Measurements from ENCODE around the gene PACRG.

PACRG gene

DNA sequence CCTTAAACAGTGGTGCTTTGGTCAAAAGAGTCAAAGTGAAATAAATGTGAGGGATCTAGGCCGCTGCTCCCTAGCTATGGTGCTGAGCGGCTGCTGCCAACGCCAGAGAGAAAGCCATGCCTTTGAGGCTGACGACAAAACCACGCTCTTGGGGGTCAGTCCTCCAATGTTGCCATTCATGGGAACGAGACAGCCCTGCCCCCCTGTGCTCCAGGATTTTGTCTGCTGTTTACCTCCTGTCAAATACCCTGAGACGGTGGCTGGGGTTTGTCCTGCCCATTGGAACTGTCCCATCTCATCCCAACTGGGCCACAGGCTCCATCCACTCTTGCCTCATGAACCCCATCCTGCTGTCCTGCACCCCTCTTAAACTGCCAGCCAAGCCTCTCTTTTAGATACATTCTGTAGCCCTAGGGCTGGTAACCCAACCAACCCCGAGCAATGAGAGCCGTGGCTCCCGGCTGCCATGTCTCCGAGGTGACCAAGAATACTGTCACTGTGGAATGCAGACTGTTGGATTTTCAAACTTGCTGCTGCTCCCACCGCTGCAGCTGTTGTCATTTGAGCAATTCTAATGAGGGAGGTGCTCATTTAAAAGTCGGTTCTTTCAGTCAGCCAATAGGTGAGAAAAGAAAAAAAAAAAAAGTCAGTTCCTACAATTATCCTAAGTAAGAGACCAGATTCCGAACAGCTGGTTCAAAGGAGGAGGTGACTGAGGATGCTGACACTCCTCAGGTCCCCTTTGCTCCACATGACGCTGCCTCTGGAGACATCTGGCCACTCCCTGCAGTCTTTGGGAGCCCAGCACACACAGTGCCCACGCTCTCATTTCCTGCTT lies 613.7 kb downstream of the PACRG start:
- DNase-seq: no peak

DNA sequence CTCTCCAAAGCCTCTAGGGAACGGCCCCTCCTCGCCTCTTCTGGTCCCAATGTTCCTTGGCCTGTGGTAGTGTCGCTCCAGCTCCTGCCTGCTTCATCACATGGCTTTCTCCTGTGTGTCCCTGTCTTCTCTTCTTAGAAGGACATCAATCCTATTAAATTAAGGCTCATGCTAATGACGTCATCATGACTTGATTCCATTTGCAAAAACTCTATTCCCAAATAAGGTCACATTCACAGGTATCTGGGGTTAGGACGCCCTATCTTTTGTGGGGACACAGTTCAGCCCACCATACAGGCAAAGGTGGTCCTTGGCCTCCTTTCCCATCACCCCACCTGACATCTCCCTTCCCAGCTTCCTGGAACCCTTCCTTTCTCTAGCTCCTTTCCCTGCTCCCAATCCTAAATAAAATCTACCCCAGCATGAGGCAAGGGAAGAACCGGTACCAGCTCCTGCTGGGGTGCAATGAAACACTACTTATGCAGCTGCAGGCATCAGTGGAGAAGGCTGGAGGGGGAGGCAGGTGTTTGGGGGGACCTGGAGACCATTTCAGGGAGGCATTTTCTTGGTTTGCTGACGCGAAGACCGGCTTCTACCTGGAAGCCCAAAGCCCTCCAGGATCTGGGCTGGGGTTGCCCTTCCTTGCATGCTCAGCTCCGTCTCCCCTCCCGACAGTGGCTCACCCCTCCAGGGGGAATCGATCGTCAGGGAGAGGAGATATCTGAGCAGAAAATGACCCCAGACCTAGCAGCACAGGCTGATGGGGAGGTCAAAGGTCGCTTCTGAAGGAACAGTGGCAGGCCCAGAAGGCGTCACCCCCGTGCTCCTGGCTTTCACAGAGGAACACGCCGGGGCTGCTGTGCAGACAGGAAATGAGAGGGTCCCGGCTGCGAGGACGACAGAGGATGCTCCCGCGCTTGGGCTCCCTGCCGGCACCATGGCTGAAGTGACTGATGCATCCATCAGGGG lies 615.1 kb downstream of the PACRG start:
- DNase-seq: no peak

DNA sequence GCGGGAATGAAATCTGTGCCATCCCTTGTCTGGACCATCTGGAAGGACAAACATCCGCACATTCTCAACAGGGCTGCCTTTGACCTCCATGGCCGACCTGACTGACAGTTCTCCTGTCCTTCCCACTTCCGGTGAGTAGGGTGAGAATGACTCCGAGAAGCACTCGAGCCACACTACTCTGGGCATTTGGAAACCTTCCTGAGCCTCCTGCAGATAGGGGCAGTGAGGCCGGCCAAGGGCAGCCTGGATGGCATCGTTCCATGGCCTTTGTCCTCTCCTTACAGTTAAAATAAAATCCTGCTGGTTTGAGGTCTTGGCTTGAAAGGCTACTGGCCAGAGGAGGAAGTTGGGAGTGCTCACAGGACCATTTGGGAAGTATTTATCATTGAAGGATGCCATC lies 615.8 kb downstream of the PACRG start:
- no peak for DNase-seq

DNA sequence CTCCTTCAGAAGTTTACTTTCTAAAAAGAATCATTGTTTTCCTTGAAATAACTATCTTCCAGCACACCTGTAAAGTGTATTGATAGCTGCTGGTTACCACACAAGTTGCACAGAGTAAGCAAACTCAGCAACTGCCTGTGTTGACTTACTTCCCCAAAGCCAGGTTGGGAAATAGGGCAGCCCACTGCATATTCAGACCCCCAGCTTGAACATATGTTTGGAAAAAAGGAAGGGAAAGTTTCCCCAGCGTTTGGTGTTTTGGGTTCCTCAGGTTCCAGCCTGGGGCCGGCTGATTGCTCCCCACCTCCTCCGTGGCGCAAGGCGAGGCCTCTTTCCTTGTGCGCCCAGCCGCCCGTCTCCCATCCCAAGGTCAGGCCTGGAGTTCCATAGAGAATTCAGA lies 616.6 kb downstream of the PACRG start:
- DNase-seq: no peak

DNA sequence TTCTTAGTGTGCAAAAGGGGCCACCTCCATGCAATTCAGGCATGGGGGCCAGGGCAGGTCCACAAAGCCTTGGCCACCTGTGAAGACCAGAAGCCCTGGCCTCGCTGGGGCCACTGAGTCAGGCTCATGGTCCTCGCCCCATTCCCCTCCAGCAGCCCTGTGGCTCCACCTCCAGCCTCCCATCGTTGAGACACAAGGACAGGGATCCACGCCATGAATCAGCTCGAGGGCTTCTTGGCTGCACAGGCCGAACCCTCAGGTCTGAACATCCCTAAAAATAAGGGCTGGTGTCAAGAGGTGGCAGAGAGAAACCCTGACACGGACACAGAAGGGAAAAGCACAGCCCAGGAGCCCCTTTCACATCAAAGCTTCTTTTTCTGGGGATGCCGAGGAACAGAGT lies 618.2 kb downstream of the PACRG start:
- no peak for DNase-seq

DNA sequence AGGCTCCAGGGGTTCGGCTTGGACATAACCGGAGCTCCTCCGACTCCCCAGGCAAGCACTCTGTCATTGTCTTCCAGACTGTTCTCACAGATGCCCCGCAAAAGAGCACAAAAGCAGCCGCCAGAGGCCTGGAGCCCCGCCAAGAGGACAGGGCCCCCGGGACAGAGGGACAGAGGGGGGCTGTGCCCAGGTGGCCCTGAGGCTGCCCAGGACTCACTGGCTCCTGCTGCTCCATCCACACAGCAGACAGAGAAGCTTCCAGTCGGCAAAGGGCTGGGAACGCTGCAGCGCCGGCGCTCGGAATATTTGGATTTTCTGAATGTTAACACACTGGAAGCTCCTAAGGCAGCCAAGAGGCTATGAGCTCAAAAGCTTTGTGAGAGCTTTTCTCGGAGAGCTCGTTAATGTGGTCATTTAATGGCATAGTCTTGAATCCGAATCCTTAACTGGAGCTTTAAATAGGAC lies 618.8 kb downstream of the PACRG start:
- DNase-seq: no peak

DNA sequence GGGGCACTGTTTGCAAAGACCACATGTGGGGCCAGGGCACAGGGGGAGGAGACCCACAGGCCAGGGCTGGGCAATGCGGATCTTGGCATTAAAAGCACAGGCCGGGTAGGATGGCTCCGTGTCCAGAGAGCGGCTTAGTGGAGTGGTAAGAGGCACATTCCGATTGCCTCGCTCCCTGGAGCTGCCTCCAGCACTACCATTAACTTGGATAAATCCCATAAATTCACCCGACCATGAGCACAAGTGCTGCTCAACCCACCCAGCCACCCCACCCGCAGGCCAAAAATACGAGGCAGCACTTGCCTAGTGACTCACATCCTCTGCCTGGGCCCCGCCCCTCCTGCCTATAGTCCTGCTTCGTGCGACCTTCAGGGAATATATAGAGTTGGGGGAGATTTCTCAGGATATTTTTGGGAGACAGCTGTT lies 619.3 kb downstream of the PACRG start:
- DNase-seq: no peak

DNA sequence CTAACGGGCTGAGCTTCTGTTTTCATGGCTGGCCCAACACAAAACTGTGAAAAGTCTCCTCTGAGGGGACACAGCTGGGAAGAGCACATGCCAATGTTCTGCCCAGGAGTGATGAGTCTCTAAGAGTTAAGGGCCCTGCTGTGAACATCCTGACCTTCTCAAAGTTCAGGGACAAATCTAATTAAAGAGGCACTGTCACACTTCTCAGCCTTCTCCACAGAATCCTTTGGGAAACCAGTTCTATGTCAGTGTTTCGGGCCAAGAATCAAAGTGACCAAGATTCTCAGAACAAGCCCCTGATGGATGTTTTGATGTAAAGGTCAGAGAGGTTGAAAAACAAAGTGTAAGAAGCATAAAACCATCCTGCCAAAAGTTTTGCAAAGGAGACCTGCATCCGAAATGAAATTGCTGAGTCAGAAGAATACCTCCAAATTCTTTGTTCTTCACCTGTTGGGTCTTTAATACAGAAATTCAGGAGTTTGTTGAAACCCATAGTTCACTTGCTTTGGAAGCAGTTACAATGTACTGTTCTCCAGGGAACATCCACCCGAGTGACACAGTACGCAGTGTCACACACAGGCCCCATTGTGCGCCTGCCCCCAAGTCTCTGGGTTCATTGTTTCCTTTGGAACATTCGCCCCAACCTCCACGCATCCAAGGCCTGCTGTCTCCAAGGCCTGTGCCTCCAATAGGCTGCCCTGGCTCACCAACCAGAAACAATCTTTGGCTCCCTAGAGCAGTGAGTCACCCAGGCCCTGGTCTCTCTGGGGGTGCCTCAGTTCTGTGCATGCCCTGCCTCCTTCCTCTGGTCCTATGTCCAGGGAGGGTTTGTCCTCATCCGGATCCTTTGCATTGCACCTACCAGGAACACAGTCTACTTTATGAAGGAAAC lies 621.3 kb downstream of the PACRG start:
- no peak for DNase-seq

DNA sequence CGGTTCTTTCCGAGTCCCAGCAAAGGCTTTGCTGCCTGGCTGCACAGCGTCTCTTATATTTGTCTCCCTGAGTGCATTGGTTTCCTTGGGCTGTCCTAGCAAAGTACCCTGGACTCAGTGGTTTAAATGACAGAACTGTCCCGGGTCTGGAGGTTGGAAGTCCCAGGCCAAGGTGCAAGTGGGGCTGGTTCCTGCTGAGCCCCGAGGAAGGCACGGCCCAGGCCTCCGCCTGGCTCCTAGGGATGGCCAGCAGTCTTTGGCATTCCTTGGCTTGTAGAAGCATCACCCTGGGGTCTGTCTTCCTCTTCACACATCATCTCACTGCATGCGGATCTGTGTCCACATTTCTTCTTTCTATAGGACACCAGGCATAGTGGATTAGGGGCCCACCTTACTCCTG lies 621.9 kb downstream of the PACRG start:
- DNase-seq: no peak

DNA sequence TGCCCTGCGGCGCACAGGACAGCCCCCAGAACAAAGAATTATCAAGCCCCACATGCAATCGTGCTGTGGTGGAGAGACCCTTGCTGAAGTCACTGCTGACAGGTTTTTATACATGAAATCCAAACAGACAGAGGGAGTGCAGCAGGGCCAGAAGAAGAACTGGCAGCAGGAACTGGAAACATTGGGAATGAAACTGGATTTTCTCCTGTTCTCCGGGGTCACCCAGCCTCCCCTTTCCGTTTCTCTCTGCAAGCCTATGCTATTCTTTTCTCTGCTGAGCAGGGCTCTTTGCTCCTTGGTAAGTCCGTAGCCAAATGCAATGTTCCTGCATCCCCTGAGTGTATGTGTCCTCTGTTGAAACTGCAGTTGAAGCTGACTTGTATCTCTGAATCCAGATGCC lies 623.2 kb downstream of the PACRG start:
- DNase-seq: no peak

DNA sequence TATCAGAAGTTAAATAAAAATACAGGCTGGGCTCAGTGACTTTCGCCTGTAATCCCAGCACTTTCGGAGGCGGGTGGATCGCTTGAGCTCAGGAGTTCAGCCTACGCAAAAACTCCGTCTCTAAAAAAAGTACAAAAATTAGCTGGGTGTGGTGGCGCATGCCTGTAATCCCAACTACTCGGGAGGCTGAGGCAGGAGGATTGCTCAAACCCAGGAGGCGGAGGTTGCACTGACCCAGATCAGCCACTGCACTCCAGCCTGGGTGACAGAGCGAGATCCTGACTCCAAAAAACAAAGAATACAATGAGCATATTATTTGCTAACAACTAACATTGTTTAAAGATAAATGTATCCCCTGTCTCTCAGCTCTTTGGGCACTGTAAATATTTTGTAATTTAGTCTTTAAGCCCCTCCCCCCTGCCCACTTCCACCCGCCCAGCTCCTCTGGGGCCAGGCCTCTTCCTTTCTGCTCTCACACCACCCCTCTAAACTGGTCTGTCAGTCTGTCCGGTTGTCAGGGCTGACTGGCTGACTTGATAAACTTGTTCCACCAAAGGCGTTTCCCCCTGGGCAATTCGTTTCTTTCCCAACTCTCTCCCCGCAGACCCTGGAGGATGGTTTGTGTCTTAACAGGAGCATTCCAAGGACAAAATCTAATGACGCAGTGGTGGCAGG lies 624.4 kb downstream of the PACRG start:
- no peak for DNase-seq

DNA sequence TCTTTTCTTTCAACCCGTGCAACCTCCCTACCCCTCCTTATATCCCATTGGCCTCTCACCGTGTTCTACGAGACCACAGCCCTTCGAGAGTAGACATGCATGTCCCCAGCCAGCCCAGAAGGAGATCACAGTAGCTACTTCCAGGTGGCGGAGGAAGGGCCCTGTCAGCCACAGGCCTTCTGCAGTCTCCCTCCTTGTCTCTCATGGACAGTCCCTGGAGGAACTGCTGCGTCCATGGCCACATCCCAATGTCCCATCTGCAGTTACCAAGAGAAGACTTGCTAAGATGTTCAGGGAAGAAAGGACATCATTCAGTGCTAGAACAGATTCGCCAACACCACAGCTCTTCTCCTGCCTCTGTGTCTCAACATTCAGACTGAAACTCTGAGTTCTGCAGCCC lies 625.2 kb downstream of the PACRG start:
- no peak for DNase-seq

DNA sequence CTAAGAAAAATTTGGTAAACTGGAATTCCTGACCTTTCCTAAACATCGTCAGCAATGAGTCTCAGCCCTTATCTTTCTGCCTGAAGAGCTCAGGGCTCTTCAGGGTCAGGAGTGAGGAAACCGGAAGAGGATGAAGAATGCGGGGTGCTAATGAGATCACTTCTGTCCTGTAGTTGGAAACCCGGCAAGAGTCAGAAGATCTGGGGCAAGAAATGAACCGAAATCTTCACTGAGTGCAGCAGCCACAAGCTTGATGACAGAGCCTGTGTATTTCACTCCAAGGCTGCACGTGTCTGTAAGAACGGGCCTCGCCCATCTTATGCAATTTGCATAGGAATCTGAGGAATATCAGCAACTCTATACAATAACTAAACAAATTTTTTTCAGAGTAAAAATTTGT lies 626.3 kb downstream of the PACRG start:
- no peak for DNase-seq

DNA sequence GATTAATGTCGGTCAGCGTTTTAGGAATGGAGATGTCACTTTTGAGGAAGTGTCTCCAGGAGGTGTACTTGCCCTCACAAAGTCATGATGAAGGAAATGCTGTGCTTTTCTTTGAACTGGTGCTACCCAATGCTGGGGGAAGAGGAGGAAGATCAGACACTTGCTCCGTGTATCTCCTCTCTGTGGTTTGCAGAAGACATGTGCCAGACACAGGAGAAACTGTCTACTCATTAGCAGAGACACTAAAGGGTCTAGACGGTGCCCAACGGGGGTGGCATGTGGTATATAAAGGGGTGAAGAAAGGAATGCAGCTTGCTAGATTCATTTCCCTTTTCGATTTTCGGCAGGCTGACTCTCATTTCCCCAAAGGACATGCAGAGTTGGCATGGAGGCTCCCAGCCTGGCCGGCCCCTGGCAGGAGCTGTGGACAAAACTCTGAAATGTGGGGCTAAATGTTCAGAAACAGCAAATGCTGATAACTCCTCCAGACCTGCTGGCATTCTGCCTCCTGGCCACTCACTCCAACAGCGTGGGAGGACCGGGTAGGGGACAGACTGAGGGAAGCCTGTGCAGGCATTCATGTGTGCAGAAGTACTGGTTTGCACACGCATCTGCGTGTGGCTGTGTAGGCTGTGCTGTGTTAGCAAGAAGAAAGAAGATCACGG lies 627.1 kb downstream of the PACRG start:
- DNase-seq: no peak

DNA sequence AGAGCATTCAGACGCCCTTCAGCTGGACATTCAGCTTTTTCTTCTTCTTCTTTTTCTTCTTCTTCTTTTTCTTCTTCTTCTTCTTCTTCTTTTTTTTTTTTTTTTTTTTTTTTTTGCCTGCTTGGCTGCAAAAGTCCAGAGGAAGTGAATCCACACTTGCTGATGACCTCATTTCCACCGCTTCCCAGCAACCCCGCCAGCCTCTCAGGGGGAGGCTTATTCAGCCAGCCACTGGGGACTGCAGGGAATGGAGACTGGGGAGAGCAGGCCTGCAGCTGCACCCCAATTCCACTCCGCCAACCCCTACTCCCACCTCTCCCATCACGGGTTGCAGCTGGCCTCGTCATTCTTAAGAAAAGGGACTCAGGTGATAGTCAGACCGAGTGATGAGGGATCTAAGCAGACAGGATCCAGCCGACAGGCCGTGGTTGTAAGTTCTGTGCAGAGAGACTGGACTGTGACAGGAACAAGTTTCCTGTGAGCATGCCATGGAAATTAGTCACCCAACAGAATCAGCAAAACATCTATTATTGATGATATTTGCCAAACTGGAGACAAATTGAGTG lies 627.7 kb downstream of the PACRG start:
- no peak for DNase-seq

DNA sequence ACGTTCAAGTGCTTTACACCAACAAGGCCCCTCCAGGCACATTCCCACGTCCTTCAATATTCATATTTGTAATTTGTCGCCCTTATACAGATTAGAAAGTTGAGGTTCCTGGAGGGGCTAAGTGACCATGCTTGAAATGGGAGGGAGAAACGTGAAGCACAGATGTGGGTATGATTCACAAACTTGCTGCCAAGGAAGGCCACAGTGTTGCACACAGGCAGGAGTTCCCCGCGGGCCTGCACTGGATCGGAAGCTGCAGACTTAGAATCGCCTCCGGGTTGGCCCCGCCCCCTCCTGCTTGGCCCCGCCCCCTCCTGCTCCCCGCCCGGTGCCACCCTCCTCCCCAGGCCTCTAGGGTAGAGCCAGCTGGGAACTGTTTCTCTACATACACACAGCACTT lies 628.5 kb downstream of the PACRG start:
- DNase-seq: no peak

DNA sequence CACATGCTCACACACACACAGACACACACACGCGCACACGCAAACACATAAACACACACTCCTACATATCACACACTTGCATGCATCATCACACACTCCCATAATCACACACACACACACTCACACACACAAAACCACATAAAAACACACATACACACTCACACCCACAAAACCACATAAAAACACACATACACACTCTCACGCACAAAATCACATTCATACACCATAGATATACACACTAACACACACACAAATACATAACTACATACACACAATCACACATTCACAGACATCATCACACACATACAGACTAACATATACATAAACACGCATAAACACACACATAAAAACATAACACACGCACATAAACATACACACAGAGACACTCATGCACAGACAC lies 629.0 kb downstream of the PACRG start:
- DNase-seq: no peak

DNA sequence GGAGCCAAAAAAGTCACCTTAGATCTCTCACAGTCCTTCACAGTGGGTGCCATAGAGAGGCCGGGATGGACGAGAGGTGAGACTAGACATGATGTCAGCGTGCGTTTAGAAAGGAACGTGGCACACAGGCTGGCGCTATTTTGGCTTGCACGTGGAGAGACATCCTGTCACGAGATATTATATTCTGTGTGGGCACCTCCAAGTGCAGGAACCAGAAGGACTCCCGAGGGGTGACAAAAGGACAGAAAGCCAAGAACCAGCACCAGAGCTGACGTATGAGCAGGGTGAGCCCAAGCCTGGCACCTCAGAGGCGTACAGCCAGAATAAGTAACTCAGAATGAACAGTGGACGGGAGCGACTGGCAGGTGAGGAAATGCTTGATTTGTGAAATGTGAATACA lies 636.9 kb downstream of the PACRG start:
- no peak for DNase-seq
